GM18909 (cell line): ENCODE data around the gene MLLT11.
A peak's percentile ranks its signal among the peaks of the same experiment; 100 is the strongest.
"Not testable (repeated sequence)": the region's sequence is repeated elsewhere in the genome, so short reads cannot be mapped to it uniquely, and the experiment has no call there.

ENCODE experiments used
- ATAC-seq: cut with Tn5 transposase; IDR thresholded peaks from one replicate; pipeline ENCODE4 v1.9.1; 2021; ENCODE audit warnings: mild to moderate bottlenecking; ENCODE audit not compliant: unreplicated experiment, poor library complexity

MLLT11 gene

DNA sequence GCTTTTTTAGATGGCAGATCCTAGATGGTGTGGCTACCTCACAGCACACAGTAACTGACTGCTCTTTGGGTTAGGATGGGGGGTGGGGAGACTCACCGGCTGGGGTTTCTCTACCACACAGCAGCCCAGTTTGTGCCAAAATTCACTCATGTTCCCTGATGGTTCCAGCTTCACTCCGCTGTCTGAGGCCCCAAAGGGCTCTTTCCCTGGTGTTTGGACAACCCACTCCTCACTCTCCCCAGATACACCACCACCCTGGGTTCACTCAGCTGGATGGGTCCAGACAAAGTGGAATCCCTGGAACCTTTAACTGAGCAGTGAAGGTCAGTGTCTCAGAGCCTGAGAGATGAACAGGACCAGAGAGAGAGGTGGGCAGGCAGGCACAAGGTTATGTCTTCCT lies 4.6 kb upstream of the MLLT11 start:
- no peak for ATAC-seq

DNA sequence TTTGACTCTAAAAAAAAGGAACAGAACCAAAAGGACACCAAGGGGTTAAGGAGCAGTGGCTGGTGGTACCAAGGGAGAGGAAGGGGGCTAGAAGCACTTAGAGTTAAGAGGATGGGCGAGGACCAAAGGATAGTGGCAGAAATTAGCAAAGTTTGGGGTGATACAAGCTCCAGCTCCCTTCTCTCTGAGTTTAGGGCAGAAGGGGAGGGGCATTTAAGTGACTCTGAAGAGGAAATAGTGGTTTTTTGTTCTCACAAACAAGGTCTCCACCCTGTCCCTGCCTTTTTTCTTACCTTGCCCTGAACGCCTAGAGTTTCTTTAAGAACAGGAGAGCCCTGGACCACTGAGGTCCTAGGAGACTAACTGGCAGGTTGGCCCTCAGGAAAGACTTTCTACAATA lies 4.0 kb upstream of the MLLT11 start:
- ATAC-seq: no peak

DNA sequence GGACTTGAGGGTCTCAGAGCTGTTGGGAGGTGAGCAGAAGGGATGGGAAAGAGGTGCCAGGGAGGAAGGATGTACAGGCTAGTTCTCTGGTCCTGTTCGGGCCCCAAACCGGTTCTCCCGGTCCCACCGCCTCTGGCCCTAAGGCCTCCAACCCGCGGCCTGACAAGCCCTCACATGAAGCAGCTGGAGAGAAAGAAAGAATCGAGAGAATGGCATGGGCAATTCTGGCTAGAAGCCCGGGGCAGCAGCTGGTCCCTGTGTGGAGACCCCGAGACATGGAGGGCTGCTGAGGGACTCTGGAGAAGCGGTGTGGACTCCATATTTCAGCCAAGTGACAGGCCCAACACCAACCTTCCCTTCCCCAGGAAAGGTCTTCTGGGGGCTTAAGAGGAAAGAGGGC lies 1.5 kb upstream of the MLLT11 start:
- ATAC-seq: no peak

DNA sequence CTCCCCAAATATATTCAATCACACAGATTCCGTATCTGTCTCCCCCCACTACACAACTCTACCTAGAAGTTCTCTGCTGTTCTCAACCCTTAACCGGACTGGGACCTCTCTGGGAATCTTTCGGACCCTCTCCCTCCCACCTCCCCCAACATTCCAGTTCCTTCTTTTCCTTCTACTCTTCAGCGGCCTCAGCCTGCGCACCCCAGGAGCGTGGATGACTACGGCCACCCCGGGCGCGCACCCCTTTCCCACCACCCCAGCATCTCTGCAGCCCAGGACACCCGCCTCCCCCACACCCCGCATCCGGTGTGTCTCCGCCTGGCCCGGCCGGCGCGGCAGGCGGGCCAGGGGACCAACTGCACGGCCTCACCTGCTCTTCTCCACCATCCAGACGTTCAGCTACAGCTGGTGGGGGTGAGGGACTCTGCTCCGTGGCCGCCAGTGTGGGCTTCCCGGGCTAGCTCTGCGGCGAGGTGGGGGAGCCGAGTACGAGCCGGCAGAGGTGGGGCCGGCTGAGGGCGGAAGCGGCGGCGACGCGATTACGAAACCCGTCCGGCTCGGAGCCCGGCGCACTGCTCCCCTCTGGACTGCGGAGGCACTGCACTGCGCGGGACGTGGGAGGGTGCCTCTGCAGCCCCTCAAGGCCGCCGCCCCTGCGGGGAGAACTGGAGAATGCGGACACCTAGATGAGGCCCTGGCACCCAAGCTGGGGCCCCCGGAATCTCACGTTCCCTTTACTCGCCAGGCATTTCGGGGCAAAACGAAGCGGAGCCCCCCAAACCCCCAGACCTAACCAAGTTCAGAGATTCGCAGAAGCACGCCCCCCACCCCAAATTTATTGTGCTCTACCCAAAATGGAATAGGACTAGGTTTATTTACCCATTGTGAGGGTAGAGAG lies 839 bp upstream of the MLLT11 start, which contains the start of gene CDC42SE1:
Gene CDC42SE1 (minus strand): TSS at position 514 of the 898 bp plus-strand sequence. CDS start 3,892 bp downstream, outside the sequence.
- ATAC-seq: peak; percentile 84

DNA sequence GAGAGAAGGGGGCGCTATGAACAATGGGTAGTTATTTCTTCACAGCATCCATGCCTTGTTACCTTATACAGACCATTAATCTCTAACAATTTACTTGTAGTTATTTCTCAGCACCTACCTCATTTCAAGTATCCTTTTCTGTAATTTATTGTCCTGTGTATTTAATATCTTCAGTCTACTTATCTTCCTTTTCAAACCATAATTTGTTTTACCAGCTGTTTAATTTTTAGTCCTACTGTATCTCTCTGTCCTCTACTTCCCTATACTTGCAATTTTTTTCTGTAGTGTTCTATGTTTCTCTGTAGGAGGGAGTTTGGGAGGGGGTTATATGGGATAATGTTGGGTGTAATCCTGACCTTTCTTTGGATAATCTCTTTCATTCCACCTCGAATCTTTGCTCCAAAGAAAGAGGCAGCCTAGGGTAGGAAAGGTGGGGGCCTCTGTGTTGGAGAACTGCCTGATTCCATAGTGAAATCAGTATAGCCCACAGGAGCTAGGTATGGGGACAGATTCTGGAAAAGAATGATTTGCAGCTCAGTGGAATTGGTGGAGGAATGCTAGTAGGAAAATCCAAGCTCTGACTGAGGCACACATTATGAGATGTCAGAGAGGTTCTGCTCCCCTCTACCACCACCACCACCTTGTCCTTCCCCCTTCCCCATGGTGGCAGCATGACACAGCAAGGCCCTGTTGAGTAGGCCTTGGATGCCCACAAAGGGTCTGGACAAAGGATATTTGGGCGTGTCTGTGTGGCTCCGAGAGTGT lies 642 bp downstream of the MLLT11 start:
- ATAC-seq: no peak

DNA sequence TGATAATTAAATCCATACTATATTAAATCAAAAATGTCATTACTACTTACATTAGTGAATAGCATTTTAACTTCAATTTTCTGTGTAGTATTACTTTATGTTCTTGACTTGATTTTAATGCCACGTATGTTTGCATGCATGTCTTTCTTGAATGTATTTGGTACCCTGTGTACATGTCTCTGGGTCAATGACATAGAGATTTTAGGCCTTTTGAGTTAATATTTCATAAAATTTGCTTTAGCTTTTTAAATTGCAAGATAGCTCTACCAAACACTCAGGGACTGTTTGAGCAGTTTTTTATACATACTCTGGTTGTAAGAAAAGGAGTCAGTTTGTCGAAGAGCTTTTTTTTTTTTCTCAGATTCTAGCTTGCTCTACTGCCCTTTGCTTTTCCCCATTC lies 1.5 kb downstream of the MLLT11 start:
- no peak for ATAC-seq

DNA sequence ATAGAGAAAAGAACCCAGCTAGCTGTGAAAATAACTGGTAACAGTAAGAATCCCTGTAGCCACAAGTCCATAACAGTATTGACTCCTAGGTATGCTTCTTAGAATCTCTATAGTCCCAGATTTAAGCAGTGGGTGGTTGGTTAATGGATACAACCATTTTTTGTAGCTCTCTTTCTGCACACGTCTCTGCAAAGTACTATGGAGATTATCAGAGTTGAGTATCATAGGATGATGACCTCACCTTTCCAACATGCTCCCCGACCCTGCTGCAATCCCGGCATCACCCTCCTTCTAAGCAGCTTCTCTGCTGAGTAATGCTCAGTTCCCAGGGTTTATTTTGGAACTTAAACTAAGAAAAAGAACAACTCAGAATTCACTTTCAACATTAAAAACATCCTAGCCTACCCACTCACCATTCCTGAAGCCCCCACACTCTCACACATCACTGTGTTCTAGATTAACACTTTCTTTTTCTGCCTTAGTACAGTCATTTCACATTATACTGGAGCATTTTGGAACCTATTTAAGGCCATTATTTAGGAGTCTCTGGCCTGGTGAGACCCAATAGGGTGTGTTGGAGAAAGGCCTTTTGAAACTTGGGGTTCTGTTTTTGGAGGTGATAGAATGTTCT lies 2.7 kb downstream of the MLLT11 start:
- no peak for ATAC-seq

DNA sequence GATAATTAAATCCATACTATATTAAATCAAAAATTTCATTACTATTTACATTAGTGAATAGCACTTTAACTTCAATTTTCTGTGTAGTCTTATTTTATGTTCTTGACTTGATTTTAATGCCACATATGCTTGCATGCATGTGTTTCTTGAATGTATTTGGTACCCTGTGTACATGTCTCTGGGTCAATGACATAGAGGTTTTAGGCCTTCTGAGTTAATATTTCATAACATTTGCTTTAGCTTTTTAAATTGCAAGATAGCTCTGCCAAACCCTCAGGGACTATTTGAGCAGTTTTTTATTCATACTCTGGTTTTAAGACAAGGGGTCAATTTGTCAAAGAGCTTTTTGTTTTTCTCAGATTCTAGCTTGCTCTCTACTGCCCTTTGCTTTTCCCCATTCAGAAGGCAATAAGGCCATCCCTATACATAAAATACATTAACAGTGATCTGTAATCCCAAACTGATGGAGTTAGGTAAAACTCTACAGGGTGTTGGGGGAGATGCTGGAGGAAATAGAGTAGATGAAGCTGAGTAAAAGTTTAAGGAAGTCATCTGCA lies 5.0 kb downstream of the MLLT11 start:
- ATAC-seq: no peak

DNA sequence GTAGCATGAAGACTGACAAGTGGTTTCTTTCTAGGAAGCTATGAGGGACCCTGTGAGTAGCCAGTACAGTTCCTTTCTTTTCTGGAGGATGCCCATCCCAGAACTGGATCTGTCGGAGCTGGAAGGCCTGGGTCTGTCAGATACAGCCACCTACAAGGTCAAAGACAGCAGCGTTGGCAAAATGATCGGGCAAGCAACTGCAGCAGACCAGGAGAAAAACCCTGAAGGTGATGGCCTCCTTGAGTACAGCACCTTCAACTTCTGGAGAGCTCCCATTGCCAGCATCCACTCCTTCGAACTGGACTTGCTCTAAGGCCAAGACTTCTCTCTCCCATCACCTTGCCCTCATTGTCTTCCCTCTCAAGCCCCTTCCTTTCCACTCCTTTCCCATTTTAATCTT lies 7.0 kb downstream of the MLLT11 start:
- ATAC-seq: no peak

DNA sequence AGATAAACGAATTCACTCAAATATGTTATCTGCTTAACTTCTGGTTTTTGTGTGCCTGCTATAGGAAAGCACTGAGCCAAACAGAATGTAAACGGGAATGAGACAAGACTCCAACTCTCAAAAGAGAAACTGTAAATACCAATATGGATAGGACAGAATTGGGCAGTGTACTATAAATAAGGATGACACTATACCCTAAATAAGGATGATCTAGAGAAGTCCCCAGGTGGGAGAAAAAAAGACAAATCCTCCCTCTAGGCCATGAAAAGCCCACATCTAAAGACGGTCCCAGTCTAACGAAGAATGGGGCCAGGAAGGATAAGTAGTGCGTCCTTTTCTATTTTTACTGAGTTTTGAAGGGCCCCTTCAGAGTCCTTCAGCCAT lies 8.9 kb downstream of the MLLT11 start:
- ATAC-seq: no peak

DNA sequence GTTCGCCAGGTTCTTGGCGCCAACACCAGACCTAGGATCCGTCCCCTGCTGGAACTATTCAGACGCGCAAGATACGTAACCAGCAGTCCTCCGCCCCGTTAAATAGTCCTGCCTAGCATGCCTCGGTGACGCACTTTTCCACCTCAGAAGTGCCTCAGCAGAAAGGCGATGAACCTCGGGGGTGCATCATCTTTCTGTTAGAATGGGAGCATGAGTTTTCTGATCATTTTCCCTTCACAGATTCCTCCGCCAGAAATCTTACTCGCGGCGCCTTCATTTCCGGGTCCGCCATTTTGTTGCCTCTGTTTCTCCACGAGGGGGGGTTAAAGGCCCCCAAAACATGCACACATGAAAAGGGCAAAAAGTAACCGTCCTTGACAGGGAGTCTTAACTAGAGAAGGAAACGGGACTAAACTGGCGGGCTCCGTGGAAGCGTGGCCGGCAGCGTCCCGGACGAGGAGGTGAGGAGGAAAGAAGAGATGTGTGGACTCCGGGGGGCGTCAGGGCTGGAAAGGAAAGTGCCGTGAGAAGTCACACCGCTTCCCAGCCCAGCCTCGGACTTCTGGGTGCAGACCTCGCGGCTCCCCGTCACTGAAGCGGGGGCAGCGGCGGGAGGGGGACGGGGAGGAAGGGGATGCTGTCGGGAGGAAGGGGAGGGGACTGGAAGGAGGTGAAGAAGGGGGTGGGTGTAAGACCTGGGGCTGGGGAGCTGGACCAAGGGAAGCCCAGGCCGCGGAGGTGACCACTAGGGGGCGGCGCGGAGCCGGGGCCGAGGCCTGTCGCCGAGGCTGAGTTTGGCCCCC lies 10.5 kb downstream of the MLLT11 start, which contains the start of gene GABPB2:
Gene GABPB2 (plus strand): TSS at position 288 of the 803 bp plus-strand sequence. CDS start 17,429 bp downstream, outside the sequence.
- peak; percentile 76 for ATAC-seq

DNA sequence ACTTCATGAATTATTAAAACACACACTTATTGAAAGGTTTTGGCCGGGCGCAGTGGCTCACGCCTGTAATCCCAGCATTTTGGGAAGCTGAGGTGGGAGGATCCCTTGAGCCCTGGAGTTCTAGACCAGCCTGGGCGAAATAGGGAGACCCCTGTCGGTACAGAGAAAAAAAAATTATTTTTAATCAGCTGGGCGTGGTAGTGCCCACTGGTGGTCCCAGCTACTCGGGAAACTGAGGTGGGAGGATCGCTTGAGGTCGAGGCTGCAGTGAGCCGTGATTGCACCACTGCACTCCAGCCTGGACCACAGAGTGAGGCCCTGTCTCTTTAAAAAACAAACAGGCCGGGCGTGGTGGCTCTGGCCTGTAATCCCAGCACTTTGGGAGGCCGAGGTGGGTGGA lies 12.0 kb downstream of the MLLT11 start:
- no peak for ATAC-seq

DNA sequence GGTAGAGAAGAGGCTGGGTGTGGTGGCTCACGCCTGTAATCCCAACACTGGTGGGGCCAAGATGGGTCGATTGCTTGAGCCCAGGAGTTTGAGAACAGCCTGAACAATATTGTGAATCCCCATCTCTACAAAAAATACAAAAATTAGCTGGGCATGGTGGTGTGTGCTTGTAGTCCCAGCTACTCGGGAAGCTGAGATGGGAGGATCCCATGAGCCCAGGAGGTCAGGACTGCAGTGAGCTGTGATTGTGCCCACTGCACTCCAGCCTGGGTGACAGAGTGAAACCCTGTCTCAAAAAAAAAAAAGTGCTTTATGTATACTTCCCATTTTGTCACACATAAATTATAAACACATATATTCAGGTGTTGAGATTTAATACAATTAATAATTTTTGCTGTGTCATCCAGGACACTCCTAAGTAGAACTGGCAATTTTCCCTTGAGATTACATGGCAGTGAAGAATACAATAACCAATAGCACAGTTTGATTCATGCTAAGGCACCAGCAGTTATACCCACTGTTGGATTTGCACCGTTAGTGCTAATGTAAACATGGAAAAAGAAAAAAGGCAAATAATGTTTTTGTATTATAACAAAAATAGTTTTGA lies 25.9 kb downstream of the MLLT11 start:
- ATAC-seq: no peak

DNA sequence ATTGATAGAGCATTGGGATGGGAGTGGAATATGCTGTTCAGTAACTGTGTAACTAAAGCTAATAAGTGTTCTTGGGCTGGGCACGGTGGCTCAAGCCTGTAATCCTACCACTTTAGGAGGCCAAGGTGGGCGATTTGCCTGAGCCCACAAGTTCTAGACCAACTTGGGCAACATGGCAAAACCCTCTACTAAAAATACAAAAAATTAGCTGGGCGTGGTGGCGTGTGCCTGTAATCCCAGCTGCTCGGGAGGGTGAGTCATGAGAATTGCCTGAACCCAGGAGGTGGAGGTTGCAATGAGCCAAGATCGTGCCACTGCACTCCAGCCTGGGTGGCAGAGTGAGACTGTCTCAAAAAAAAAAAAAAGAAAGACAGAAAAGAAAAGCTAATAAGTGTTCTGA lies 37.2 kb downstream of the MLLT11 start:
- ATAC-seq: not testable (repeated sequence)

DNA sequence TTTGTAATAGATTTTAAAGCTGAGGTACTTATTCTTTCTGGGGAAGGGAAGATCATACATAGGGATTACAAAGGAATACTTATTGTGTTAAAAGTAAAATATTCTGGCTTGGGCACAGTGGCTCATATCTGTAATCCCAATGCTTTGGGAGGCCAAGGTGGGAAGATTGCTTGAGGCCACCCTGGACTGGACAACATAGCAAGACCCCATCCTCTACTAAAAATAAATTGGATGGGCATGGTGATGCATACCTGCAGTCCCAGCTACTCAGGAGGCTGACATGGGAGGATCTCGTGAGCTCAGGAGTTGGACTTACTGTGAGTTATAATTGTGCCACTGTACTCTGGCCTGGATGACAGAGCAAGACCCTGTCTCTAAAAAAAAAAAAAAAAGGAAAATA lies 37.9 kb downstream of the MLLT11 start:
- no peak for ATAC-seq

DNA sequence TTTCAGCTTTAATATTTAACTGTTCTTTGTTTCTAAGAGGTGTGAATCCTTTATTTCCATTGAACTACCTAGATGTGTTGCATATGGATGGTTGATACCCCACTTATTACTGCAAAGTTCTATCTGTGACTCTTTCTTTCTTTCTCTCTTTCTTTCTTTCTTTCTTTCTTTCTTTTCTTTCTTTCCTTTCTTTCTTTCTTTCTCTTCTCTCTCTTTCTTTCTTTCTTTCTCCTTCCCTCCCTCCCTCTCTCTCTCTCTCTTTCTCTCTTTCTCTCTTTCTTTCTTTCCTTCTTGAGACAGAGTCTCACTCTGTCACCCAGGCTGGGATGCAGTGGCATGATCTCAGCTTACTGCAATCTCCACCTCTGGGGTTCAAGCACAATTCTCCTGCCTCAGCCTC lies 44.4 kb downstream of the MLLT11 start:
- no peak for ATAC-seq

DNA sequence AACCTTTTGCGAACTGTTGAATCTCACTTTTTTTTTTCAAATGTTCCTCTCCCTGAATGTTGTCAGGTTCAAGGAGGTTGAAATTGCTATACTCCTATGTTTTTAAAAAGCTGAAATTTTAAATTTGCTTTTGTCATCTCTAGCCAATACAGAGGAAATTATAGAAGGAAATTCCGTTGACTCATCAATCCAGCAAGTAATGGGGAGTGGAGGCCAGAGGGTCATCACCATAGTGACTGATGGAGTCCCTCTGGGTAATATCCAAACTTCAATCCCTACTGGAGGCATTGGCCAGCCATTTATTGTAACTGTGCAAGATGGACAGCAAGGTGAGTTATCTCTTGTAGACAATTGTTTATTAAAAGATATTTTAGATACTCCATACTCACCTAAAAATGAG lies 46.7 kb downstream of the MLLT11 start:
- no peak for ATAC-seq

DNA sequence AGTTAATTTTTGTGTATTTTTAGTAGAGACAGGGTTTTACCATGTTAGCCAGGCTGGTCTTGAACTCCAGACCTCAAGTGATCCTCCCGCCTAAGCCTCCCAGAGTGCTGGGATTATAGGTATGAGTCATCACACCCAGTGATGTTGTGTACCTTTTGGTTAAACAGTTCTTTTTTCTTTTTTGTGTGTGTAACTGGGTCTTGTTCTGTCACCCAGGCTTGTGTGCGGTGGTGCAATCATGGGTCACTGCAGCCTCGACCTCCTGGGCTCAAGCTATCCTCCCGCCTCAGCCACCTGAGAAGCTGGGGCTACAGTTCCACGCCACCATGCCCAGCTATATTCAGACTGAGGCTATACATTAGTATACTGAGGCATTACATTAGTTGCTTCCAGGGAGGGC lies 48.1 kb downstream of the MLLT11 start:
- no peak for ATAC-seq

DNA sequence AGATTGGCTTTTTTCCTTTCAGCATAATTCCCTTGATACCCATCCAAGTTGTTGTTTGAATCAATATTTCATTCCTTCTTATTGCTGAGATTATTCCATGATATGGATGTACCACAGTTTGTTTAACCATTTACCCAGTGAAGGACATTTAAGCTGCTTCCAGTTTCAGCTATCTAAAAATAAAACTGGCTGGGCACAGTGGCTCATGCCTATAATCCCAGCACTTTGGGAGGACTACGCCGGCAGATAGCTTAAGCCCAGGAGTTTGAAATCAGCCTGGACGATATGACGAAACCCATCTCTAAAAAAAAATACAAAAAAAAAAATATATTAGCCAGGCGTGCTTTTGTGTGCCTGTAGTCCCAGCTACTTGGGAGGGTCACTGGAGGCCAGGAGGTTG lies 53.7 kb downstream of the MLLT11 start:
- no peak for ATAC-seq
